Keratinocyte (primary cell): Measurements from ENCODE around the gene LRRN3. TPM values are rescaled to one million over a fixed set of nuclear protein-coding genes. Genes with fewer than 3 reads are reported as not detected.

ENCODE experiments used
- DNase-seq: peaks from one replicate; pipeline ENCODE4 v3.0.0-alpha.2; 2011; ENCODE audit warnings: low read depth, missing footprints, low spot score
- FAIRE-seq: peaks from 2 replicates; lab custom pipeline; 2011; peaks lifted over from hg19 to GRCh38; lab: Jason Lieb, UNC
- H2AFZ ChIP-seq: 2 replicates; pipeline ENCODE4 v1.6.0; 2012; ENCODE audit warnings: low read length, control low read depth, inconsistent platforms; ENCODE audit not compliant: control insufficient read depth
- H3K27ac ChIP-seq: 2 replicates; pipeline ENCODE4 v1.5.1; 2011; ENCODE audit warnings: low read length; ENCODE audit not compliant: control insufficient read depth, insufficient read depth
- H3K27me3 ChIP-seq: 3 replicates; pipeline ENCODE4 v1.6.0; 2011; ENCODE audit warnings: low read length; ENCODE audit not compliant: control insufficient read depth, insufficient read depth; ENCODE audit errors: extremely low read depth
- H3K36me3 ChIP-seq, 2 experiments: 2 replicates in 1 of 2; 3 replicates in 1 of 2; pipeline ENCODE4 v1.5.1; 2011; ENCODE audit warnings: low read length in 2 of 2, mild to moderate bottlenecking in 1 of 2; ENCODE audit not compliant: control insufficient read depth in 2 of 2, insufficient read depth in 2 of 2; ENCODE audit errors: extremely low read depth in 1 of 2
- H3K4me1 ChIP-seq: 3 replicates; pipeline ENCODE4 v1.5.1; 2011; ENCODE audit warnings: low read length; ENCODE audit not compliant: control insufficient read depth, insufficient read depth; ENCODE audit errors: extremely low read depth
- H3K4me2 ChIP-seq: 3 replicates; pipeline ENCODE4 v1.6.0; 2011; ENCODE audit warnings: low read depth, low read length; ENCODE audit not compliant: control insufficient read depth, insufficient read depth; ENCODE audit errors: extremely low read depth
- H3K4me3 ChIP-seq, 3 experiments: fragments of 200-600 bp in 1 of 3; sonication (generic) in 1 of 3; 2 replicates in 2 of 3; 3 replicates in 1 of 3; pipeline ENCODE4 v1.5.1; 2011 to 2016; ENCODE audit warnings: low read length in 3 of 3, mild to moderate bottlenecking in 3 of 3, control low read depth in 2 of 3, inconsistent platforms in 1 of 3, low read depth in 1 of 3, mixed read lengths in 1 of 3, mixed run types in 1 of 3, moderate library complexity in 1 of 3; ENCODE audit not compliant: control insufficient read depth in 2 of 3, insufficient read depth in 2 of 3; ENCODE audit errors: extremely low read depth in 1 of 3
- H3K79me2 ChIP-seq: 2 replicates; pipeline ENCODE4 v1.6.0; 2012; ENCODE audit warnings: low read length; ENCODE audit not compliant: control insufficient read depth, insufficient read depth
- H3K9ac ChIP-seq: 3 replicates; pipeline ENCODE4 v1.6.0; 2011; ENCODE audit warnings: low read length; ENCODE audit not compliant: control insufficient read depth, insufficient read depth; ENCODE audit errors: extremely low read depth
- H3K9me1 ChIP-seq: 3 replicates; pipeline ENCODE4 v1.6.0; 2011; ENCODE audit warnings: low read length; ENCODE audit not compliant: control insufficient read depth, insufficient read depth; ENCODE audit errors: extremely low read depth
- H3K9me3 ChIP-seq: 2 replicates; pipeline ENCODE4 v1.5.1; 2012; ENCODE audit warnings: low read depth, low read length; ENCODE audit not compliant: control insufficient read depth
- H4K20me1 ChIP-seq: 3 replicates; pipeline ENCODE4 v1.6.0; 2011; ENCODE audit warnings: low read length; ENCODE audit not compliant: control insufficient read depth, insufficient read depth; ENCODE audit errors: extremely low read depth
- EZH2 ChIP-seq: IDR thresholded peaks from one replicate; pipeline ENCODE4 v1.6.1; 2012; ENCODE audit warnings: inconsistent platforms, mild to moderate bottlenecking, low read length, moderate library complexity
- dilution Hi-C: fragments of 300-500 bp; cut with MboI; formaldehyde crosslinking; loops from one replicate; pipeline ENCODE4 v1.7.0; 2020; ENCODE audit warnings: low sequenced_read_pairs; ENCODE audit not compliant: extremely low pct_ligation_motif_present
- polyA plus RNA-seq, 5 experiments: library from polyadenylated mRNA; depleted of rRNA in 3 of 5; stranded (reverse) in 3 of 5; stranded (forward) in 1 of 5; unstranded in 1 of 5; fragments of >200 nt; gene quantifications; 1 replicate in 1 of 5; 2 replicates in 3 of 5; 3 replicates in 1 of 5; pipeline versions ENCODE4 v1.2.1 to v1.2.3, GENCODE V29; 2011 to 2012; ENCODE audit warnings: missing spikeins in 2 of 5, low read depth in 1 of 5, low replicate concordance in 1 of 5
- TF ChIP-seq, protein P1 (sequence below), 3 experiments: IDR thresholded peaks in 1 of 3; conservative IDR thresholded peaks in 1 of 3; optimal IDR thresholded peaks in 1 of 3; 2 replicates in 2 of 3; 3 replicates in 1 of 3; pipeline versions ENCODE3 to v1.5.1; 2011; ENCODE audit warnings: low read length in 3 of 3, mild to moderate bottlenecking in 3 of 3, moderate library complexity in 2 of 3, control low read depth in 1 of 3, inconsistent platforms in 1 of 3; ENCODE audit not compliant: insufficient read depth in 2 of 3; ENCODE audit errors: extremely low read depth in 1 of 3

Gene LRRN3
- polyA plus RNA-seq, 1 donor (not counting 4 experiments of a cell fraction or from before 2014, with no cell fraction given): not detected

- Histone ChIP-seq H3K4me3 (no peak overlapping the region), H3K9ac (no peak overlapping the region), H3K27ac (no peak overlapping the region), H2AFZ (no peak overlapping the region), H3K9me3 (no peaks in the 10 kb centered on the region), H3K4me2 (no peak overlapping the region), H3K27me3 (no peaks in the 10 kb centered on the region), H4K20me1 (no peaks in the 10 kb centered on the region), H3K36me3 (no peaks in the 10 kb centered on the region), H3K79me2 (no peaks in the 10 kb centered on the region), H3K9me1 (no peaks in the 10 kb centered on the region), H3K4me1 (no peaks in the 10 kb centered on the region)
- dilution Hi-C loops: no loop called here
- TF ChIP-seq EZH2: no peak
- TF ChIP-seq, protein P1, sequence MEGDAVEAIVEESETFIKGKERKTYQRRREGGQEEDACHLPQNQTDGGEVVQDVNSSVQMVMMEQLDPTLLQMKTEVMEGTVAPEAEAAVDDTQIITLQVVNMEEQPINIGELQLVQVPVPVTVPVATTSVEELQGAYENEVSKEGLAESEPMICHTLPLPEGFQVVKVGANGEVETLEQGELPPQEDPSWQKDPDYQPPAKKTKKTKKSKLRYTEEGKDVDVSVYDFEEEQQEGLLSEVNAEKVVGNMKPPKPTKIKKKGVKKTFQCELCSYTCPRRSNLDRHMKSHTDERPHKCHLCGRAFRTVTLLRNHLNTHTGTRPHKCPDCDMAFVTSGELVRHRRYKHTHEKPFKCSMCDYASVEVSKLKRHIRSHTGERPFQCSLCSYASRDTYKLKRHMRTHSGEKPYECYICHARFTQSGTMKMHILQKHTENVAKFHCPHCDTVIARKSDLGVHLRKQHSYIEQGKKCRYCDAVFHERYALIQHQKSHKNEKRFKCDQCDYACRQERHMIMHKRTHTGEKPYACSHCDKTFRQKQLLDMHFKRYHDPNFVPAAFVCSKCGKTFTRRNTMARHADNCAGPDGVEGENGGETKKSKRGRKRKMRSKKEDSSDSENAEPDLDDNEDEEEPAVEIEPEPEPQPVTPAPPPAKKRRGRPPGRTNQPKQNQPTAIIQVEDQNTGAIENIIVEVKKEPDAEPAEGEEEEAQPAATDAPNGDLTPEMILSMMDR (optimal IDR thresholded peaks at IDR 0.05 in 1 of 3, IDR thresholded peaks at IDR 0.05 in 1 of 3, conservative IDR thresholded peaks at IDR 0.05 in 1 of 3; ENCODE audit: extremely low read depth in 1 of 3, insufficient read depth in 2 of 3, low read length in 3 of 3): no peak
- no peak for DNase-seq
- no peak for FAIRE-seq
Observed at GRCh38 chr7:111172564-111173257, 81.8 kb downstream of the LRRN3 start.

GRCh38 chr7:111173528-111173927, 82.6 kb downstream of the LRRN3 start:
- H4K20me1 ChIP-seq: no peaks in the 10 kb centered on the region
- no peaks in the 10 kb centered on the region for H3K79me2 ChIP-seq
- H3K4me1 ChIP-seq: no peaks in the 10 kb centered on the region
- H2AFZ ChIP-seq: no peak overlapping the region
- H3K27me3 ChIP-seq: no peaks in the 10 kb centered on the region
- TF ChIP-seq, protein P1 (optimal IDR thresholded peaks at IDR 0.05 in 1 of 3, IDR thresholded peaks at IDR 0.05 in 1 of 3, conservative IDR thresholded peaks at IDR 0.05 in 1 of 3; ENCODE audit: extremely low read depth in 1 of 3, insufficient read depth in 2 of 3, low read length in 3 of 3): no peak
- no peak for TF ChIP-seq EZH2
- no peaks in the 10 kb centered on the region for H3K9me1 ChIP-seq
- FAIRE-seq (no peak), DNase-seq (no peak)
- H3K9me3 ChIP-seq: no peaks in the 10 kb centered on the region
- H3K27ac ChIP-seq: no peak overlapping the region
- H3K9ac ChIP-seq: no peak overlapping the region
- no peak overlapping the region for H3K4me3 ChIP-seq
- H3K36me3 ChIP-seq: no peaks in the 10 kb centered on the region
- H3K4me2 ChIP-seq: no peak overlapping the region
- dilution Hi-C loops: no loop called here
